ENCODE results near the gene CCR6. TPM values are rescaled to one million over a fixed set of nuclear protein-coding genes. Genes with fewer than 3 reads are reported as not detected.

The CCR6 gene
- total and polyA plus RNA-seq, 12 donors: not detected

- Histone ChIP-seq H3K4me3 (no peak overlapping the region), H3K27ac (no peak overlapping the region), H3K4me1 (replicated peaks in 1 of 2) (no peaks in the 10 kb centered on the region), H3K36me3 (replicated peaks in 1 of 2) (no peaks in the 10 kb centered on the region), H3K9me3 (replicated peaks in 1 of 3) (no peaks in the 10 kb centered on the region), H3K27me3 (no peaks in the 10 kb centered on the region)
- 64 to 87% (median 75%) methylated on average over 10 of the region's 10 CpGs for WGBS, 4 donors
- no peak for DNase-seq
- intact Hi-C loops (cut with DNase I): no loop called here
- TF ChIP-seq POLR2A (IDR thresholded peaks at IDR 0.05) (no peak), CTCF (IDR thresholded peaks at IDR 0.05) (no peak)
Observed at GRCh38 chr6:167100241-167100674, 22.6 kb upstream of the CCR6 start.

GRCh38 chr6:167102318-167102717 lies 20.6 kb upstream of the CCR6 start:
- 70 to 94% (median 88%) methylated on average over 4 of the region's 4 CpGs for WGBS, 4 donors
- Histone ChIP-seq H3K4me1 (replicated peaks in 1 of 2) (no peaks in the 10 kb centered on the region), H3K9me3 (replicated peaks in 1 of 3) (no peaks in the 10 kb centered on the region), H3K27ac (no peak overlapping the region), H3K36me3 (replicated peaks in 1 of 2) (no peaks in the 10 kb centered on the region), H3K4me3 (no peak overlapping the region), H3K27me3 (no peaks in the 10 kb centered on the region)
- TF ChIP-seq POLR2A (IDR thresholded peaks at IDR 0.05): no peak
- no peak for TF ChIP-seq CTCF (IDR thresholded peaks at IDR 0.05)
- no peak for DNase-seq
- intact Hi-C loops (cut with DNase I): no loop called here

- WGBS, 4 donors: 75 to 81% (median 78%) methylated on average over 11 of the region's 11 CpGs
- no peak for DNase-seq
- H3K36me3 ChIP-seq (replicated peaks in 1 of 2): no peaks in the 10 kb centered on the region
- no peak overlapping the region for H3K4me3 ChIP-seq
- no peaks in the 10 kb centered on the region for H3K27me3 ChIP-seq
- H3K9me3 ChIP-seq (replicated peaks in 1 of 3): no peaks in the 10 kb centered on the region
- no peak overlapping the region for H3K27ac ChIP-seq
- no peaks in the 10 kb centered on the region for H3K4me1 ChIP-seq (replicated peaks in 1 of 2)
- intact Hi-C loops (cut with DNase I): no loop called here
- TF ChIP-seq CTCF (IDR thresholded peaks at IDR 0.05) (no peak), POLR2A (IDR thresholded peaks at IDR 0.05) (no peak)
Observed at GRCh38 chr6:167103041-167103891, 19.6 kb upstream of the CCR6 start.

GRCh38 chr6:167104388-167104787 lies 18.5 kb upstream of the CCR6 start:
- no peaks in the 10 kb centered on the region for H3K27me3 ChIP-seq
- no peaks in the 10 kb centered on the region for H3K36me3 ChIP-seq (replicated peaks in 1 of 2)
- H3K27ac ChIP-seq: no peak overlapping the region
- H3K4me3 ChIP-seq: no peak overlapping the region
- no peaks in the 10 kb centered on the region for H3K4me1 ChIP-seq (replicated peaks in 1 of 2)
- TF ChIP-seq CTCF (IDR thresholded peaks at IDR 0.05) (no peak), POLR2A (IDR thresholded peaks at IDR 0.05) (no peak)
- 90 to 94% (median 92%) methylated on average over 2 to 3 of the region's 3 CpGs for WGBS, 4 donors
- no peak for DNase-seq
- intact Hi-C loops (cut with DNase I): no loop called here
- no peaks in the 10 kb centered on the region for H3K9me3 ChIP-seq (replicated peaks in 1 of 3)
